Mammary epithelial cell (primary cell): ENCODE results near the gene ANKRD28.

Experiments
- CTCF ChIP-seq, 2 donors: IDR thresholded peaks in 1 of 2; conservative IDR thresholded peaks in 1 of 2; 2 replicates each; pipeline ENCODE4 v1.5.1; 2011 to 2012; ENCODE audit warnings: inconsistent platforms in 2 of 2, low read length in 2 of 2, mild to moderate bottlenecking in 2 of 2, control low read depth in 1 of 2, low read depth in 1 of 2; ENCODE audit not compliant: insufficient read depth in 1 of 2; ENCODE audit errors: extremely low read depth in 1 of 2
- EZH2 ChIP-seq: IDR thresholded peaks from 2 replicates; pipeline ENCODE4 v1.6.1; 2012; ENCODE audit warnings: low read length, inconsistent platforms, borderline replicate concordance

- no peak for TF ChIP-seq CTCF (conservative IDR thresholded peaks at IDR 0.05 in 1 of 2, IDR thresholded peaks at IDR 0.05 in 1 of 2; ENCODE audit: extremely low read depth in 1 of 2, insufficient read depth in 1 of 2, low read depth in 1 of 2, low read length in 2 of 2)
- no peak for TF ChIP-seq EZH2
These were observed 150.1 kb downstream of the ANKRD28 start for GRCh38 chr3:15647611-15648167.
